Measurements from ENCODE around the gene SLC41A3.
"Not testable (repeated sequence)": the region's sequence is repeated elsewhere in the genome, so short reads cannot be mapped to it uniquely, and the experiment has no call there.

The SLC41A3 gene

GRCh38 chr3:126049289-126050049 is 34.5 kb downstream of the SLC41A3 start:
- H3K27ac ChIP-seq = no peak overlapping the region
- CTCF ChIA-PET = no interaction called here
- POLR2A ChIA-PET (ENCODE audit: low non-redundant PET) = no interaction called here
- no peak for DNase-seq (ENCODE audit: low spot score)
- TF ChIP-seq CTCF (conservative IDR thresholded peaks at IDR 0.05; ENCODE audit: low read depth) = no peak

- DNase-seq (ENCODE audit: low spot score) = no peak
- ChIA-PET POLR2A (ENCODE audit: low non-redundant PET) (no interaction called here), CTCF (no interaction called here)
- TF ChIP-seq CTCF (conservative IDR thresholded peaks at IDR 0.05; ENCODE audit: low read depth) = no peak
- no peak overlapping the region for H3K27ac ChIP-seq
Observed at GRCh38 chr3:126040386-126040785, 43.5 kb downstream of the SLC41A3 start.

GRCh38 chr3:126039870-126040269 is 44.1 kb downstream of the SLC41A3 start:
- POLR2A ChIA-PET (ENCODE audit: low non-redundant PET) = no interaction called here
- DNase-seq (ENCODE audit: low spot score) = no peak
- H3K27ac ChIP-seq = no peak overlapping the region
- no peak for TF ChIP-seq CTCF (conservative IDR thresholded peaks at IDR 0.05; ENCODE audit: low read depth)
- CTCF ChIA-PET = no interaction called here

DNA sequence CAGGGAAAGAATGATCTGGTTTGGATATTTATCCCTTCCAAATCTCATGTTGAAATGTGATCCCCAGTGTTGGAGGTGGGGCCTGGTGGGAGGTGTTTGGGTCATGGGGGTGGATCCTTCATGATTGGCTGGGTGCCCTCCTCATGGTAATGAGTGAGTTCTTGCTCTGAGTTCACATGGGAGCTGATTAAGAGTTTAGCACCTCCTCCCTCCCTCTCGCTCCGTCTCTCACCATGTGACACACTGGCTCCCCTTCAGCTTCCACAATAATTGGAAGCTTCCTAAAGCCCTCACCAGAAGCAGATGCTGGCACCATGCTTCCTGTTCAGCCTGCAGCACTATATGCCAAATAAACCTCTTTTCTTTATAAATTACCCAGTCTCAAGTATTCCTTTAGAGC is 45.1 kb downstream of the SLC41A3 start:
- CTCF ChIA-PET; DNase-seq (ENCODE audit: low spot score); H3K27ac ChIP-seq; POLR2A ChIA-PET (ENCODE audit: low non-redundant PET): not testable (repeated sequence)

GRCh38 chr3:126036056-126036549 is 47.8 kb downstream of the SLC41A3 start:
- TF ChIP-seq CTCF (conservative IDR thresholded peaks at IDR 0.05; ENCODE audit: low read depth) = no peak
- no peak for DNase-seq (ENCODE audit: low spot score)
- ChIA-PET CTCF (no interaction called here), POLR2A (ENCODE audit: low non-redundant PET) (no interaction called here)
- H3K27ac ChIP-seq = no peak overlapping the region

DNA sequence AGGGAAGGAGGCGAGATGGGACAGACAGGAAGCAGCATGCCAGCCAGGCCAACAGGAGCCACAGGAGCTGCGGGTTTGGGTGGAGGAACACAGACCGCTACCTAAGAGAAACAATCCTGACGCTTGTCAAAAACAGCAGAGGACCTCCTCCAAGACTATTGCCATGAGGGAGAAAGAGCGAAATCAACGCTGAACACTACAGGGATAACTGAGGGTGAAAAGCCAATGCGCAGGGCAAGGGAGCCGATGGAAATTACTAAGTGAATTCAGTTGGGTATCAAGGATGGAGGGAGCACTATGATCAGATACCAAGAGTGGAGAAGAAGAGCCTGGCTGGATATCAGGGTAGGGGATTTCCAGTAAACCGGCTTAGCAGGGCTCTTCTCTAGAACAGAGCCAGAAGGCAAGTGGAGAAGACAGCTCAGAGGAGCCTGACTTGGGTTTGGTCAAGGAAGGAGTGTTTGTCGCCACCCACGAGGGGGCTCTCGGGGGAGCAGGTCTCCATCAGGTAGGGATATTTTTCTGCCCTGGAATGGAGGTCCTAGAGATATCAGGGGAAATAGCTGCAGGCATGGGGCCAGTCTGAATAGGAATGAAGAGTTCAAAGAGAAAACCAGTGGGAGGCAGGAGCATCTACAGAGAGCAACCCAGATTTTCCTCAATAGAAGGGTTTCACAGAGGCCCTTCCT is 48.4 kb downstream of the SLC41A3 start:
- ChIA-PET CTCF (no interaction called here), POLR2A (ENCODE audit: low non-redundant PET) (no interaction called here)
- no peak overlapping the region for H3K27ac ChIP-seq
- DNase-seq (ENCODE audit: low spot score) = no peak
- TF ChIP-seq CTCF (conservative IDR thresholded peaks at IDR 0.05; ENCODE audit: low read depth) = no peak
